ENCODE data around the gene STRIT1. TPM values are rescaled to one million over a fixed set of nuclear protein-coding genes. Genes with fewer than 3 reads are reported as not detected.

The STRIT1 gene
- total RNA-seq, 1 donor from 2014 or later: not detected

GRCh38 chr3:155286736-155287135 is 6.7 kb downstream of the STRIT1 start:
- no peaks in the 10 kb centered on the region for H3K9me3 Mint-ChIP-seq (ENCODE audit: low read depth)
- H3K27me3 Mint-ChIP-seq: no peaks in the 10 kb centered on the region
- H3K27ac Mint-ChIP-seq: no peak overlapping the region
- DNase-seq (ENCODE audit: low spot score, unreplicated experiment): no peak
- TF ChIP-seq CTCF (IDR thresholded peaks at IDR 0.05; ENCODE audit: unreplicated experiment): no peak
- no peaks in the 10 kb centered on the region for H3K36me3 Mint-ChIP-seq (ENCODE audit: insufficient read depth)
- no peak overlapping the region for H3K4me3 Mint-ChIP-seq (ENCODE audit: low read depth)
- peaks cover 1% of the 10 kb centered on the region for H3K4me1 Mint-ChIP-seq (ENCODE audit: low read depth)

- H3K27ac Mint-ChIP-seq: no peak overlapping the region
- H3K27me3 Mint-ChIP-seq: no peaks in the 10 kb centered on the region
- no peaks in the 10 kb centered on the region for H3K4me1 Mint-ChIP-seq (ENCODE audit: low read depth)
- H3K36me3 Mint-ChIP-seq (ENCODE audit: insufficient read depth): no peaks in the 10 kb centered on the region
- H3K9me3 Mint-ChIP-seq (ENCODE audit: low read depth): no peaks in the 10 kb centered on the region
- DNase-seq (ENCODE audit: low spot score, unreplicated experiment): no peak
- no peak for TF ChIP-seq CTCF (IDR thresholded peaks at IDR 0.05; ENCODE audit: unreplicated experiment)
- H3K4me3 Mint-ChIP-seq (ENCODE audit: low read depth): no peak overlapping the region
Observed at GRCh38 chr3:155285936-155286335, 7.5 kb downstream of the STRIT1 start.

GRCh38 chr3:155283092-155284056 is 10.1 kb downstream of the STRIT1 start:
- Mint-ChIP-seq H3K9me3 (ENCODE audit: low read depth) (peaks cover 16% of the 10 kb centered on the region), H3K36me3 (ENCODE audit: insufficient read depth) (no peaks in the 10 kb centered on the region), H3K27ac (no peak overlapping the region), H3K27me3 (no peaks in the 10 kb centered on the region), H3K4me3 (ENCODE audit: low read depth) (no peak overlapping the region), H3K4me1 (ENCODE audit: low read depth) (no peaks in the 10 kb centered on the region)
- no peak for TF ChIP-seq CTCF (IDR thresholded peaks at IDR 0.05; ENCODE audit: unreplicated experiment)
- no peak for DNase-seq (ENCODE audit: low spot score, unreplicated experiment)

- no peak overlapping the region for H3K27ac Mint-ChIP-seq
Observed at GRCh38 chr3:155282385-155283091, 10.9 kb downstream of the STRIT1 start.

More at GRCh38 chr3:155282385-155283091, 10.9 kb downstream of the STRIT1 start:
- H3K9me3 Mint-ChIP-seq (ENCODE audit: low read depth): peaks cover 16% of the 10 kb centered on the region
- no peaks in the 10 kb centered on the region for H3K36me3 Mint-ChIP-seq (ENCODE audit: insufficient read depth)
- DNase-seq (ENCODE audit: low spot score, unreplicated experiment): no peak
- no peak overlapping the region for H3K4me3 Mint-ChIP-seq (ENCODE audit: low read depth)
- no peaks in the 10 kb centered on the region for H3K27me3 Mint-ChIP-seq
- no peak for TF ChIP-seq CTCF (IDR thresholded peaks at IDR 0.05; ENCODE audit: unreplicated experiment)
- no peaks in the 10 kb centered on the region for H3K4me1 Mint-ChIP-seq (ENCODE audit: low read depth)
